ENCODE measurements around the gene CACHD1.

CACHD1 gene

DNA sequence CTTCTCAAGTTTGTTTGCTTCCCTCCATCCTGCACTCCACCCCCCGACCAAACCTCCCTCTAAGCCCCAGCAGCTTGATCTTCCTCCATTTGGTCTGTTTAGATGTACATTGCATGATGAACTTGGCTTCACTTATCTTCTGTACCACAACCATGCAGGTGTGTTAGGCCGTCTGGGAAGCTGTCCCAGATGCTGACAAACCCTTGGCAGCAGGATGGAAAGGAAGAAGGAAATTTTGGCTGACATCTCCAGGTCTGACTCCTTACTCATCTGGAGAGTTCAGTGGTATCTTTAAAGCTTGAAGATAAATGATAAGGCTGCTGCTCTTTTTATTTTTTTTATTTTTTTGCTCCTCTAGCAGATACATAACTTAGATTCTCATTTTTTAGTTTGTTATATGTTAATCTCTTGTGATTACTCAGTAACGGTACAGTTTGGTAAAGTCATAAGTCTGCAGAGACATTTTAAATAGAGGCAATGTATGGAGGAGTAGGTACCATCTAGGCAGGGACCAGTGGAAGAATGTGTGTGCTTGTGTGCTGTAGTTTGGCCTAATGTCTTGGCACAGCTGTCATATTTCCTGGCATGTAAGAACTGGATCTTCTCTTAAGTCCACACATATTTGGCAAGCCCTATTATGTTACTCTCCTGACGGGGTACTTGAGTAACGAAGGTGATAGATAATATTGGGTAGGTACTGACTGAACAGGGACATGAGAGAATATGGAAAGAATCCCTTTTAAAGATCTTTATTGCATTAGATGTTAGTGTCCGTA is 79.7 kb downstream of the CACHD1 start:
- H3K27ac ChIP-seq (ENCODE audit: low read length), result no peak overlapping the region
- H3K4me1 ChIP-seq (ENCODE audit: control insufficient read depth, insufficient read depth, low read length), result peaks cover 10% of the 10 kb centered on the region
- no peak overlapping the region for H3K9ac ChIP-seq (ENCODE audit: low read length in 2 of 2)
- no peaks in the 10 kb centered on the region for H3K27me3 ChIP-seq (ENCODE audit: control insufficient read depth in 1 of 2, insufficient read depth in 2 of 2, low read length in 2 of 2)
- H3K4me3 ChIP-seq (ENCODE audit: low read length in 2 of 2), result no peak overlapping the region
- no peaks in the 10 kb centered on the region for H3K9me3 ChIP-seq (ENCODE audit: control insufficient read depth in 2 of 2, low read length in 2 of 2)
- H3K36me3 ChIP-seq (ENCODE audit: control insufficient read depth in 2 of 2, insufficient read depth in 2 of 2, low read length in 2 of 2), result no peaks in the 10 kb centered on the region

DNA sequence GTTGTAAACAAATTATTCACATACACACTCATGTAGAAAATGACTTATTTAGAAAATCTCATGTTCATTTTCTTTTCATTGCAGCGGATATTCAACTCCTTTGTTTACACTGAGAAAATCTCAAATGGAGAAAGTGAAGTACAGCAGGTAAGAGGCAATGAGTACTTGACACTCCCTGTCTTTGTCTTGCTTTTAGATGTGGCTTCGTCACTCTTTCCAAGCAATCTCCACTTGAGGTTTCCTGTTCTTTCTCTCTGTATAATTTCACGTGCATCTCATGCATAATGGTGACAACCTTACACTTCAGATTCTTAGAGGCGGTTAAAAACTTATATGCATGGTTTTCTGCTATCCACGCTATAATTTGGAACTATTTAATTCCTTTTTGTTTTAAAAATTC is 80.6 kb downstream of the CACHD1 start:
- no peak overlapping the region for H3K27ac ChIP-seq (ENCODE audit: low read length)

DNA sequence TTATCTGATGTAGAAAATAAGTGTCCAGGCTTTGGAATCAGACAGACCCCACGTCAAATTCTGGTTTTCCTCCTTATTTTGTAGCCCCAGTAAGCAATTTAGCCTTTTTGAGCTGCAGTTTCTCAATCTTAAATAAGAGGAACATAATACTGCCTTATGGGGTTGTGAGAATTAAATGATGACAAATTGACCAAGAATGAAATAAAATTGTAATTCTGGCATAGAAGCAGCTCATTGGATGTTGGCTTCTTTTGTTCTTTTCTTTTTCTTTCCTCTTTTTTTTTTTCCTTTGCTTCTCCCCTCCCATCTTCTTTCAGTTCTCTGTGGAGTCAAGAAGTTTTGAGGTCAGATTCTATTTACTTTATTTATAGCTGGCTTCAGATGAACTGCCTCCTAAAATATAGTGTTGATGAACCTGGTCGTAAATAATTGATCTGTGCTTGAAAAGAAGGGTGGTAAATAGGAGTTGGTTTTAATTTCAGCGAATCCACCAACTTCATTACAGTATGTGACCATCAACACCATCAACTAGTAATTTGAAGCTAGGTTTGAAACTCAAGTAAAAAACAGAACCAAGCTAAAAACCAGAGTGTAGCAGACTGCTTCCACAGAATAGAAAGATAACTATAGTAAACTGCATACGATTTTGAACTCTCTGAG is 81.1 kb downstream of the CACHD1 start:
- Histone ChIP-seq H3K9ac (ENCODE audit: low read length in 2 of 2) (no peak overlapping the region), H3K9me3 (ENCODE audit: control insufficient read depth in 2 of 2, low read length in 2 of 2) (no peaks in the 10 kb centered on the region), H3K27me3 (ENCODE audit: control insufficient read depth in 1 of 2, insufficient read depth in 2 of 2, low read length in 2 of 2) (no peaks in the 10 kb centered on the region), H3K27ac (ENCODE audit: low read length) (no peak overlapping the region), H3K4me3 (ENCODE audit: low read length in 2 of 2) (no peak overlapping the region), H3K36me3 (ENCODE audit: control insufficient read depth in 2 of 2, insufficient read depth in 2 of 2, low read length in 2 of 2) (no peaks in the 10 kb centered on the region), H3K4me1 (ENCODE audit: control insufficient read depth, insufficient read depth, low read length) (peaks cover 9% of the 10 kb centered on the region)

More for the DNA sequence above, 80.6 kb downstream of the CACHD1 start:
- no peaks in the 10 kb centered on the region for H3K27me3 ChIP-seq (ENCODE audit: control insufficient read depth in 1 of 2, insufficient read depth in 2 of 2, low read length in 2 of 2)
- H3K4me3 ChIP-seq (ENCODE audit: low read length in 2 of 2), result no peak overlapping the region
- H3K9me3 ChIP-seq (ENCODE audit: control insufficient read depth in 2 of 2, low read length in 2 of 2), result no peaks in the 10 kb centered on the region
- H3K36me3 ChIP-seq (ENCODE audit: control insufficient read depth in 2 of 2, insufficient read depth in 2 of 2, low read length in 2 of 2), result no peaks in the 10 kb centered on the region
- H3K4me1 ChIP-seq (ENCODE audit: control insufficient read depth, insufficient read depth, low read length), result peaks cover 10% of the 10 kb centered on the region
- no peak overlapping the region for H3K9ac ChIP-seq (ENCODE audit: low read length in 2 of 2)

DNA sequence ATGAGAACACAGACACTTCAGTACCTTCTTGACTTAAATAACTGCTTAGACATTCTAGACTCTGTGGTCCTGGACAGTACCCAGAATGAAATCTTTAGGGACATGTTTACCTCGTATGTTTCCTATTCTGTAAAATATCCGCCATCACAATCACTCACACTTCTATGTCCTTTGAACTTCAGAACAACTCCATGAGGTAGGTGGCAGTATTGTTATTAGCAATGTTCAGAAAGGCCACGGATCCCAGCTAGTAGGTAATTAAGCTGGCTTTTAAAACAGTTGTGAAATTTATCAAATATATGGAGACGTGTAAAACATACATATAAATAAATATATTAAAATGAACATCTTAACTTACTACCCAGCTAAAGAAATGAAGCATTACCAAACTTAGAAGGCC is 83.4 kb downstream of the CACHD1 start:
- no peaks in the 10 kb centered on the region for H3K9me3 ChIP-seq (ENCODE audit: control insufficient read depth in 2 of 2, low read length in 2 of 2)
- no peak overlapping the region for H3K4me3 ChIP-seq (ENCODE audit: low read length in 2 of 2)
- no peaks in the 10 kb centered on the region for H3K27me3 ChIP-seq (ENCODE audit: control insufficient read depth in 1 of 2, insufficient read depth in 2 of 2, low read length in 2 of 2)

DNA sequence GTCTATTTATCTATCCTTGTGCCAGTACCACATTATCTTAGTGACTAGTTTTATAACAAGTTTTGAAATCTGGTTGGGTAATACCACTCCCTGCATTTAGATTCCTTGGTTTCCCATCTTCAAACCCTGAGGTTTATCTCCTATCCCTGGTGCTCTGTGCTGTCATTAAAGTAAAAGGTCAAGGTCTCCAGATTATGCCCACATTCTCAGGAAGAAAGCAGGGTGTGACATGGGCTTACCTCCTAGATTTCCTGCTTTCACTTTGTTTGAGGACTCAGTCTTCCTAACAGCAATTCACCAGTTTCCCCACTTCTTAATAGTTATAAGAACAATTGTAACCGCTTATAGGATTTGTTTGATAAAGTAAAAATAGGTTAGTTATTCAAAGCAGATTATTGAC is 86.0 kb downstream of the CACHD1 start:
- Histone ChIP-seq H3K9ac (ENCODE audit: low read length in 2 of 2) (no peak overlapping the region), H3K36me3 (ENCODE audit: control insufficient read depth in 2 of 2, insufficient read depth in 2 of 2, low read length in 2 of 2) (no peaks in the 10 kb centered on the region), H3K4me3 (ENCODE audit: low read length in 2 of 2) (no peak overlapping the region), H3K4me1 (ENCODE audit: control insufficient read depth, insufficient read depth, low read length) (no peaks in the 10 kb centered on the region), H3K9me3 (ENCODE audit: control insufficient read depth in 2 of 2, low read length in 2 of 2) (no peaks in the 10 kb centered on the region), H3K27ac (ENCODE audit: low read length) (no peak overlapping the region), H3K27me3 (ENCODE audit: control insufficient read depth in 1 of 2, insufficient read depth in 2 of 2, low read length in 2 of 2) (no peaks in the 10 kb centered on the region)

More for the DNA sequence above, 83.4 kb downstream of the CACHD1 start:
- Histone ChIP-seq H3K36me3 (ENCODE audit: control insufficient read depth in 2 of 2, insufficient read depth in 2 of 2, low read length in 2 of 2) (no peaks in the 10 kb centered on the region), H3K27ac (ENCODE audit: low read length) (no peak overlapping the region), H3K4me1 (ENCODE audit: control insufficient read depth, insufficient read depth, low read length) (peaks cover 8% of the 10 kb centered on the region), H3K9ac (ENCODE audit: low read length in 2 of 2) (no peak overlapping the region)

DNA sequence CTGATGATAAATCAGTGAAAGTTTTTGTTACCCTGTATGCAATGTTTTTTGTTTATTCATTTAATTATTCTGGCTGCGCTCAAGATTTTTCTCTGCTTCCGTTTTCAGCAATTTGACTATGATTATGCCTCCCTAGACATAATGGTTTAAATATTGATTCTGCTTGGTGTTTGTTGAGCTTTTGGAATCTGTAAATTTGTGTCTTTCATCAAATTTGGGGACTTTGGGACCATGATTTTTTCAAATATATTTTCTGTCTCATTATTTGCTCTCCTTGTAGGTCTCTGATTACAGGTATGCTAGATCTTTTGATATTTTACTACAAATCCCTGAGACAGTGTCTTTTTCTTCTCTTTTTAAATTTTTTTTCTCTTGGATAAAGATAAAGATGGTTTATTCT is 92.1 kb downstream of the CACHD1 start:
- H3K27ac ChIP-seq (ENCODE audit: low read length), result no peak overlapping the region
- peaks cover 0 to 8% of the 10 kb centered on the region in 2 donors for H3K9me3 ChIP-seq (ENCODE audit: control insufficient read depth in 2 of 2, low read length in 2 of 2)
- H3K9ac ChIP-seq (ENCODE audit: low read length in 2 of 2), result no peak overlapping the region
- no peaks in the 10 kb centered on the region for H3K27me3 ChIP-seq (ENCODE audit: control insufficient read depth in 1 of 2, insufficient read depth in 2 of 2, low read length in 2 of 2)
- no peaks in the 10 kb centered on the region for H3K36me3 ChIP-seq (ENCODE audit: control insufficient read depth in 2 of 2, insufficient read depth in 2 of 2, low read length in 2 of 2)
- no peak overlapping the region for H3K4me3 ChIP-seq (ENCODE audit: low read length in 2 of 2)
- H3K4me1 ChIP-seq (ENCODE audit: control insufficient read depth, insufficient read depth, low read length), result peaks cover 4% of the 10 kb centered on the region

DNA sequence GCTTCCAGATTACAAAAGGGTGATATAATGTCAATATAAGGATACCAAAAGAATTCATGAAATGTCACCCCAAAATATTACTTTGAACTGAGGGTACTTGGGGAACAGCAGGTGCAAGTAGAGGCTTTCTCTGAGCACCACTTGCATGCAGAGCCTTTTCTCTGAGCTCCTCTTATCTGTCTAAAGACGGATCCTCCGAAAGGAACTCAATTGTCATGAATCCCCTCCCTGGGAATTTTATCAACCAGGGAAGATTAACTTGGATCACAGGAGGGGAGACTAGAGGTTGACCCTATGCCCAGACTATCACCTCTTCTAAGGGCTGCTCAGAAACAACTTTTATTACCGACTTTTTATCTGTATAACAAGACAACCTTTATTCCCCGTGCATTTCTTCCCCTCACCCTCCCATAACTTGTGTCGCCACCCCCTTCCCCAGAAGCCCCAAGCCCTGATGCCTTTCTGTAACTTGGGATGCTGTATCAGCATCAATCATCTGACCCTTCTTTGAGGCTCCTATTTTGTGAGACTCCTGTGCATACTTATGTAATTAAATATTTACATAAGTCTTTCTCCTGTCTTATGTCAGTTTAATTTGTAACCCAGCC is 94.1 kb downstream of the CACHD1 start:
- Histone ChIP-seq H3K9ac (ENCODE audit: low read length in 2 of 2) (no peak overlapping the region), H3K9me3 (ENCODE audit: control insufficient read depth in 2 of 2, low read length in 2 of 2) (peaks cover 0 to 8% of the 10 kb centered on the region in 2 donors), H3K27ac (ENCODE audit: low read length) (no peak overlapping the region), H3K4me3 (ENCODE audit: low read length in 2 of 2) (no peak overlapping the region), H3K4me1 (ENCODE audit: control insufficient read depth, insufficient read depth, low read length) (peaks cover 8% of the 10 kb centered on the region), H3K27me3 (ENCODE audit: control insufficient read depth in 1 of 2, insufficient read depth in 2 of 2, low read length in 2 of 2) (no peaks in the 10 kb centered on the region), H3K36me3 (ENCODE audit: control insufficient read depth in 2 of 2, insufficient read depth in 2 of 2, low read length in 2 of 2) (no peaks in the 10 kb centered on the region)

DNA sequence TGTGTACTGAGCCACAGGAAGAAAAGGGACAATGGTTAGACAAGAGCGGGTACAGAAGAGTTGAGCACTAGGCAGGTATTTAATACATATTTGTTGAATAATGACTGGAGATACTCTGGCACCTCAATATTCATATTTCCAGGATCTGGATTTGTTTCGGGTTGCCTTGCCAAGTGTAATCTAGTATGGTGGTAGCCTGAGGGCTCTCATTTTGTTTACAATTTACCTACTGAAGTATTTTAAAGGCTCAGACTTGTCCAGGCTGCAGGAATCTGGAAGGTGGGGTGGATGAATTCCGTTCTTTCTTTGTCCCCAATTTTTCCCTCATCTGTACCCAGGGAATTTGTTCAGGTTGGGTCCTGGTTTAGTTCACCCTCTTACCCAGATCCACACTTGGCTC is 95.0 kb downstream of the CACHD1 start:
- Histone ChIP-seq H3K36me3 (ENCODE audit: control insufficient read depth in 2 of 2, insufficient read depth in 2 of 2, low read length in 2 of 2) (no peaks in the 10 kb centered on the region), H3K27me3 (ENCODE audit: control insufficient read depth in 1 of 2, insufficient read depth in 2 of 2, low read length in 2 of 2) (no peaks in the 10 kb centered on the region), H3K9me3 (ENCODE audit: control insufficient read depth in 2 of 2, low read length in 2 of 2) (peaks cover 0 to 8% of the 10 kb centered on the region in 2 donors), H3K27ac (ENCODE audit: low read length) (no peak overlapping the region), H3K4me3 (ENCODE audit: low read length in 2 of 2) (no peak overlapping the region), H3K9ac (ENCODE audit: low read length in 2 of 2) (no peak overlapping the region), H3K4me1 (ENCODE audit: control insufficient read depth, insufficient read depth, low read length) (peaks cover 8% of the 10 kb centered on the region)

DNA sequence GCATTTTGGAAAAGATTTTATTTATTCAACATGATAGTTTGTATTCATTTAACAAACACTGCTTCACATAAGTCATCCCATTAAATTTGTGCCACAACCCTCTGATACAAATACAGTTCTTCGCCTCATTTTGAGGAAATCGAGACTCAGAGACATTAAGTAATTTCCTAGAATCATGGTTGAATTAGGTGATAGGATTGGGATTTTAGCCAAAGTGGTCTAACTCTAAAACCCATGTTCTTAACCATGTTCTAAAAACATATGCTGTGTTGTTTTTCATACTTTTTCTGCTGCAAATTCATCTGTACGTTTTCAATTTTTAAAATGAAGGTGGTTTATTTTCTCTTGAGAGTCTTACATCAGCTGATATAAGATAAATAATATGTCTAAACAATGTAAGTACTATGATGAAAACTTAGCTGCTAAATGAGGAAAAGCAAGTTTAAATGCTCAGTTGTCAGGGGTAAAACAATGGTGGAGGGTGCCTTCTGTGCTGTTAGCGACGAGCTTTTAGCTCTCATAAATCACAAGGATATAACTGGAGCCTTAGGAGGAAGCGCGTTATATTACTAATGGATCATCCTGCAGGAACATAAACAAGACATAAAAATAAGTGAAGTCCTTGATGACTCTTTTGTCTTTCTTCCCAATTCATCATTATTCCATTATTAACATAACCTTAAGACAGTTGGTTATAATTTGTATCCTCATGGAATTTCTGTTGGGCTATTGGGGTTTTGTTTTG is 97.7 kb downstream of the CACHD1 start:
- no peak overlapping the region for H3K27ac ChIP-seq (ENCODE audit: low read length)
- H3K4me3 ChIP-seq (ENCODE audit: low read length in 2 of 2), result no peak overlapping the region
- no peaks in the 10 kb centered on the region for H3K36me3 ChIP-seq (ENCODE audit: control insufficient read depth in 2 of 2, insufficient read depth in 2 of 2, low read length in 2 of 2)
- H3K27me3 ChIP-seq (ENCODE audit: control insufficient read depth in 1 of 2, insufficient read depth in 2 of 2, low read length in 2 of 2), result no peaks in the 10 kb centered on the region
- peaks cover 0 to 4% of the 10 kb centered on the region in 2 donors for H3K9me3 ChIP-seq (ENCODE audit: control insufficient read depth in 2 of 2, low read length in 2 of 2)
- H3K4me1 ChIP-seq (ENCODE audit: control insufficient read depth, insufficient read depth, low read length), result peaks cover 13% of the 10 kb centered on the region
- no peak overlapping the region for H3K9ac ChIP-seq (ENCODE audit: low read length in 2 of 2)

DNA sequence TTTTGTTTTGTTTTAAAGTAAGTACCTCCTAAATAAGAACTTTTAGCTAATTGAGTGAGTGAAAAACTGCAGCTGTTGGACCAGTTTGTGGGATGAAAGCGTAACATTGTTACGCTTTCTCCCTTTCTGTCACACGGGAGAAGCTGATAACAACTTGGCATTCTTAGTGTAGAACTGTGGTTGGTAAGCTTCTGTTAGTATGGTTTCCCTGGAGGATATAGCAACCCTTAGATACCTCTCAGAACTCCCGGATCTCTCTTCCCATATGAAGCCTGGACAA is 98.2 kb downstream of the CACHD1 start:
- no peak overlapping the region for H3K9ac ChIP-seq (ENCODE audit: low read length in 2 of 2)
- H3K4me1 ChIP-seq (ENCODE audit: control insufficient read depth, insufficient read depth, low read length), result peaks cover 15% of the 10 kb centered on the region
- H3K9me3 ChIP-seq (ENCODE audit: control insufficient read depth in 2 of 2, low read length in 2 of 2), result no peaks in the 10 kb centered on the region
- no peak overlapping the region for H3K4me3 ChIP-seq (ENCODE audit: low read length in 2 of 2)
- H3K27ac ChIP-seq (ENCODE audit: low read length), result no peak overlapping the region
- no peaks in the 10 kb centered on the region for H3K36me3 ChIP-seq (ENCODE audit: control insufficient read depth in 2 of 2, insufficient read depth in 2 of 2, low read length in 2 of 2)
- H3K27me3 ChIP-seq (ENCODE audit: control insufficient read depth in 1 of 2, insufficient read depth in 2 of 2, low read length in 2 of 2), result no peaks in the 10 kb centered on the region

All from stomach smooth muscle (tissue), 2 donors.